Neural cell (in vitro differentiated cells): Measurements from ENCODE around the gene COPB2.

Experiments
- EP300 ChIP-seq: fragments of 450-650 bp; conservative IDR thresholded peaks from 2 replicates; pipeline ENCODE4 v1.6.1; 2014; ENCODE audit warnings: antibody characterized with exemption, mild to moderate bottlenecking, moderate library complexity; ENCODE audit not compliant: poor library complexity, severe bottlenecking
- EZH2 ChIP-seq: fragments of 200-600, 300-800 bp; shearing (Covaris generic), sonication (generic); IDR thresholded peaks from 2 replicates; pipeline ENCODE4 v1.6.1; 2014; ENCODE audit warnings: antibody characterized with exemption, low read length, borderline replicate concordance, mild to moderate bottlenecking; ENCODE audit not compliant: insufficient read depth, poor library complexity, severe bottlenecking
- MXI1 ChIP-seq: fragments of 450-650 bp; conservative IDR thresholded peaks from 2 replicates; pipeline ENCODE4 v1.6.1; 2014; ENCODE audit warnings: antibody characterized with exemption, mild to moderate bottlenecking; ENCODE audit not compliant: poor library complexity, severe bottlenecking
- POLR2AphosphoS5 ChIP-seq: IDR thresholded peaks from 2 replicates; pipeline ENCODE4 v1.6.1; 2012
- RAD21 ChIP-seq: fragments of 450-650 bp; conservative IDR thresholded peaks from 2 replicates; pipeline ENCODE4 v1.6.1; 2014; ENCODE audit warnings: antibody characterized with exemption, mild to moderate bottlenecking, moderate library complexity
- SMC3 ChIP-seq: fragments of 450-650 bp; conservative IDR thresholded peaks from 2 replicates; pipeline ENCODE4 v1.6.1; 2014; ENCODE audit warnings: antibody characterized with exemption, mild to moderate bottlenecking, moderate library complexity; ENCODE audit not compliant: poor library complexity
- TF ChIP-seq, protein P1 (sequence below): fragments of 450-650 bp; IDR thresholded peaks from 2 replicates; pipeline ENCODE4 v1.5.1; 2014; ENCODE audit warnings: antibody characterized with exemption, mild to moderate bottlenecking, moderate library complexity; ENCODE audit not compliant: poor library complexity, severe bottlenecking
- TF ChIP-seq, protein P2 (sequence below): IDR thresholded peaks from 2 replicates; pipeline ENCODE4 v1.6.1; 2012; ENCODE audit warnings: borderline replicate concordance

DNA sequence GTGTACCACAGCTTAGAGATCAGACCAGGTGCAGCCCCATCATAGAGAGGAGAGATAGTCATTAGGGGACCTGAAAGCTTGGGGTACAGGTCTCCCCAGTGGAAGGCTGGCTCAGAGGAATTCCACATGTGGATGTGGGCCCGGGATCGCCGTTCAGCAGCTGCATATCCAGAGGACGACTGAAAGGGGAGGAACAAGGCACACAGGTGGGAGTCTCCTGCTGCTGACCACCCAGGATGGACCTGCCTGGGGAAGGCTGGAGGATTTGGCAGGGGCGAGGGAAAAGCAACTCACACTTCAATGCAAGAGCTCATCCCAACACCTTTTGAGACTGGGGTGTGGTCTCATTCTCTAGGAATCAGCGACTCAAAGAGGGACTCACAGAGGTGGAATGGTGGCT is 70.6 kb downstream of the COPB2 start:
- no peak for TF ChIP-seq POLR2AphosphoS5
- TF ChIP-seq EZH2 = no peak
- no peak for TF ChIP-seq SMC3
- TF ChIP-seq, protein P1, sequence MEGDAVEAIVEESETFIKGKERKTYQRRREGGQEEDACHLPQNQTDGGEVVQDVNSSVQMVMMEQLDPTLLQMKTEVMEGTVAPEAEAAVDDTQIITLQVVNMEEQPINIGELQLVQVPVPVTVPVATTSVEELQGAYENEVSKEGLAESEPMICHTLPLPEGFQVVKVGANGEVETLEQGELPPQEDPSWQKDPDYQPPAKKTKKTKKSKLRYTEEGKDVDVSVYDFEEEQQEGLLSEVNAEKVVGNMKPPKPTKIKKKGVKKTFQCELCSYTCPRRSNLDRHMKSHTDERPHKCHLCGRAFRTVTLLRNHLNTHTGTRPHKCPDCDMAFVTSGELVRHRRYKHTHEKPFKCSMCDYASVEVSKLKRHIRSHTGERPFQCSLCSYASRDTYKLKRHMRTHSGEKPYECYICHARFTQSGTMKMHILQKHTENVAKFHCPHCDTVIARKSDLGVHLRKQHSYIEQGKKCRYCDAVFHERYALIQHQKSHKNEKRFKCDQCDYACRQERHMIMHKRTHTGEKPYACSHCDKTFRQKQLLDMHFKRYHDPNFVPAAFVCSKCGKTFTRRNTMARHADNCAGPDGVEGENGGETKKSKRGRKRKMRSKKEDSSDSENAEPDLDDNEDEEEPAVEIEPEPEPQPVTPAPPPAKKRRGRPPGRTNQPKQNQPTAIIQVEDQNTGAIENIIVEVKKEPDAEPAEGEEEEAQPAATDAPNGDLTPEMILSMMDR = no peak
- no peak for TF ChIP-seq EP300
- TF ChIP-seq, protein P2, sequence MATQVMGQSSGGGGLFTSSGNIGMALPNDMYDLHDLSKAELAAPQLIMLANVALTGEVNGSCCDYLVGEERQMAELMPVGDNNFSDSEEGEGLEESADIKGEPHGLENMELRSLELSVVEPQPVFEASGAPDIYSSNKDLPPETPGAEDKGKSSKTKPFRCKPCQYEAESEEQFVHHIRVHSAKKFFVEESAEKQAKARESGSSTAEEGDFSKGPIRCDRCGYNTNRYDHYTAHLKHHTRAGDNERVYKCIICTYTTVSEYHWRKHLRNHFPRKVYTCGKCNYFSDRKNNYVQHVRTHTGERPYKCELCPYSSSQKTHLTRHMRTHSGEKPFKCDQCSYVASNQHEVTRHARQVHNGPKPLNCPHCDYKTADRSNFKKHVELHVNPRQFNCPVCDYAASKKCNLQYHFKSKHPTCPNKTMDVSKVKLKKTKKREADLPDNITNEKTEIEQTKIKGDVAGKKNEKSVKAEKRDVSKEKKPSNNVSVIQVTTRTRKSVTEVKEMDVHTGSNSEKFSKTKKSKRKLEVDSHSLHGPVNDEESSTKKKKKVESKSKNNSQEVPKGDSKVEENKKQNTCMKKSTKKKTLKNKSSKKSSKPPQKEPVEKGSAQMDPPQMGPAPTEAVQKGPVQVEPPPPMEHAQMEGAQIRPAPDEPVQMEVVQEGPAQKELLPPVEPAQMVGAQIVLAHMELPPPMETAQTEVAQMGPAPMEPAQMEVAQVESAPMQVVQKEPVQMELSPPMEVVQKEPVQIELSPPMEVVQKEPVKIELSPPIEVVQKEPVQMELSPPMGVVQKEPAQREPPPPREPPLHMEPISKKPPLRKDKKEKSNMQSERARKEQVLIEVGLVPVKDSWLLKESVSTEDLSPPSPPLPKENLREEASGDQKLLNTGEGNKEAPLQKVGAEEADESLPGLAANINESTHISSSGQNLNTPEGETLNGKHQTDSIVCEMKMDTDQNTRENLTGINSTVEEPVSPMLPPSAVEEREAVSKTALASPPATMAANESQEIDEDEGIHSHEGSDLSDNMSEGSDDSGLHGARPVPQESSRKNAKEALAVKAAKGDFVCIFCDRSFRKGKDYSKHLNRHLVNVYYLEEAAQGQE = no peak
- TF ChIP-seq RAD21 = no peak
- no peak for TF ChIP-seq MXI1
